Muscle layer of duodenum (tissue), 2 donors: ENCODE results near the gene PLPPR4.
"Not testable (repeated sequence)": the region's sequence is repeated elsewhere in the genome, so short reads cannot be mapped to it uniquely, and the experiment has no call there.

Source experiments
- H3K27ac ChIP-seq: one replicate; pipeline ENCODE4 v1.7.0; 2013; ENCODE audit warnings: mild to moderate bottlenecking, low read length
- H3K27me3 ChIP-seq: one replicate; pipeline ENCODE4 v1.7.0; 2013; ENCODE audit warnings: low read depth, mild to moderate bottlenecking, control low read depth, low read length
- H3K36me3 ChIP-seq, 2 donors: one replicate each; pipeline ENCODE4 v1.7.0; 2013; ENCODE audit warnings: low read length in 2 of 2, control low read depth in 1 of 2, mild to moderate bottlenecking in 1 of 2; ENCODE audit not compliant: insufficient read depth in 2 of 2, control insufficient read depth in 1 of 2
- H3K4me1 ChIP-seq, 2 donors: one replicate each; pipeline ENCODE4 v1.7.0; 2013; ENCODE audit warnings: low read length in 2 of 2, mild to moderate bottlenecking in 2 of 2, control low read depth in 1 of 2, moderate library complexity in 1 of 2; ENCODE audit not compliant: insufficient read depth in 2 of 2, control insufficient read depth in 1 of 2
- H3K4me3 ChIP-seq, 2 donors: one replicate each; pipeline ENCODE4 v1.7.0; 2013; ENCODE audit warnings: low read length in 2 of 2, low read depth in 1 of 2, mild to moderate bottlenecking in 1 of 2
- H3K9me3 ChIP-seq, 2 donors: one replicate each; pipeline ENCODE4 v1.7.0; 2013; ENCODE audit warnings: low read length in 2 of 2, control low read depth in 1 of 2, mild to moderate bottlenecking in 1 of 2; ENCODE audit not compliant: control insufficient read depth in 1 of 2
- donor health status: healthy.

PLPPR4 gene

DNA sequence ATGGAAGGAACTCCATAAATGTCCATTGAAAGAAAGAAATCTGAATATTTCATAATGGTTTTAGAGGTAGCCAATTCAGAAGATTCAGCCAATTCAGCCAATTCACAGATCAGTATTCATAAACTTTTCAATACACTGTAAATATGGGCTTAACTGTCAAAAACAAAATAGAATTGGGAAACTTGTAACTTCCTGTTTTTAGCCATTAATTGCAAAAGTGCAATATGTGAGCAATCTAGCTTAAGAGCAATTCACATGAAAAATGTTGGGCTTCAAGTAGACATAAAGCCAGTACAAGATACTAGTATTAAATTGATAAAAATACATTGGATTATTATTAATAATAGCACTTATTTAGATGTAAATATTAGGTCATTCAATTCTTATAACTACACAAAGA, 27.5 kb upstream of the PLPPR4 start:
- no peak overlapping the region for H3K27ac ChIP-seq
- no peaks in the 10 kb centered on the region for H3K9me3 ChIP-seq
- no peaks in the 10 kb centered on the region for H3K4me1 ChIP-seq
- H3K4me3 ChIP-seq: no peak overlapping the region
- no peaks in the 10 kb centered on the region for H3K27me3 ChIP-seq
- H3K36me3 ChIP-seq: no peaks in the 10 kb centered on the region

GRCh38 chr1:99239690-99240089, 24.6 kb upstream of the PLPPR4 start:
- H3K27ac ChIP-seq: no peak overlapping the region
- no peaks in the 10 kb centered on the region for H3K36me3 ChIP-seq
- H3K27me3 ChIP-seq: no peaks in the 10 kb centered on the region
- no peaks in the 10 kb centered on the region for H3K4me1 ChIP-seq
- no peaks in the 10 kb centered on the region for H3K9me3 ChIP-seq
- no peak overlapping the region for H3K4me3 ChIP-seq

- Histone ChIP-seq H3K4me1 (no peaks in the 10 kb centered on the region), H3K4me3 (no peak overlapping the region), H3K9me3 (peaks cover 0 to 1% of the 10 kb centered on the region in 2 donors), H3K27me3 (no peaks in the 10 kb centered on the region), H3K36me3 (no peaks in the 10 kb centered on the region), H3K27ac (no peak overlapping the region)
Observed at GRCh38 chr1:99240621-99241020, 23.7 kb upstream of the PLPPR4 start.

- Histone ChIP-seq H3K27me3 (no peaks in the 10 kb centered on the region), H3K36me3 (no peaks in the 10 kb centered on the region), H3K4me1 (no peaks in the 10 kb centered on the region), H3K9me3 (peaks cover 0 to 7% of the 10 kb centered on the region in 2 donors), H3K27ac (no peak overlapping the region), H3K4me3 (no peak overlapping the region)
Observed at GRCh38 chr1:99246152-99246551, 18.1 kb upstream of the PLPPR4 start.

GRCh38 chr1:99247199-99247598, 17.1 kb upstream of the PLPPR4 start:
- Histone ChIP-seq H3K27ac (no peak overlapping the region), H3K4me3 (no peak overlapping the region), H3K27me3 (no peaks in the 10 kb centered on the region), H3K36me3 (no peaks in the 10 kb centered on the region), H3K9me3 (peaks cover 0 to 7% of the 10 kb centered on the region in 2 donors), H3K4me1 (no peaks in the 10 kb centered on the region)

DNA sequence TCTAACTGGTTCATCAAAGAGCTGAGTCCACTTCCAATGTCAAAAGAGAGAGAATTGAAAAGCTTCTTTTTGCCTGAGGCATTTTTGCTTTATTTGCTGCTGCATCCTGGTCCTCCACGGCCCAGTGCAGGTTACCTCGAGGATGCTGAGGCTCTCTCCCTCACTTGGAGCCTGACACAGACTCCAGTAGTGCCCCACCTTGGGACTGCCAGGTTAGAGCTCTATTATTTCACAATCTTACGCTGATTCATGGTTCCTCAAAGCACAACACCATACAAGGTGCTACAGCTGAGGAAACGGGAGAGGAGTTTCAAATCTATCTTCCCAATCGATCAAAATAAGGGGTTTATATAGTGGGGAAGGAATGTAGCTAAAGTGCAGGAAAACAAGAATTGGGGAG, 13.6 kb upstream of the PLPPR4 start:
- Histone ChIP-seq H3K27ac (no peak overlapping the region), H3K27me3 (no peaks in the 10 kb centered on the region), H3K36me3 (no peaks in the 10 kb centered on the region), H3K4me3 (no peak overlapping the region), H3K9me3 (peaks cover 0 to 6% of the 10 kb centered on the region in 2 donors), H3K4me1 (no peaks in the 10 kb centered on the region)

DNA sequence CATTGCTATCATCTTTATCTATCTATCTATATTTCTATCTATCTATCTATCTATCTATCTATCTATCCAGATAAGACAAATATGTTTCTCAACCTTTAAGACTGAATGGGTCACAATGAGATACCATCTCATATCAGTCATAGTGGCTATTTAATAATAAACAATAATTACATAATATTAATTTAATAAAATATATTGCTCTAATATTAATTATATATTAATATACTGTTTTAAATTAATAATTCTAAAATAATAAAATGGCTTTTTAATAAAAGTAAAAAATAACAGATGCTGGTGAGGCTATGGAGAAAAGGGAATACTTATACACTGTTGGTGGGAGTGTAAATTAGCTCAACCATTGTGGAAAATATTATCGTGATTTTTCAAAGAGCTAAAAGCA, 13.0 kb upstream of the PLPPR4 start:
- Histone ChIP-seq H3K27ac (no peak overlapping the region), H3K27me3 (no peaks in the 10 kb centered on the region), H3K36me3 (no peaks in the 10 kb centered on the region), H3K9me3 (peaks cover 0 to 2% of the 10 kb centered on the region in 2 donors), H3K4me3 (no peak overlapping the region), H3K4me1 (no peaks in the 10 kb centered on the region)

DNA sequence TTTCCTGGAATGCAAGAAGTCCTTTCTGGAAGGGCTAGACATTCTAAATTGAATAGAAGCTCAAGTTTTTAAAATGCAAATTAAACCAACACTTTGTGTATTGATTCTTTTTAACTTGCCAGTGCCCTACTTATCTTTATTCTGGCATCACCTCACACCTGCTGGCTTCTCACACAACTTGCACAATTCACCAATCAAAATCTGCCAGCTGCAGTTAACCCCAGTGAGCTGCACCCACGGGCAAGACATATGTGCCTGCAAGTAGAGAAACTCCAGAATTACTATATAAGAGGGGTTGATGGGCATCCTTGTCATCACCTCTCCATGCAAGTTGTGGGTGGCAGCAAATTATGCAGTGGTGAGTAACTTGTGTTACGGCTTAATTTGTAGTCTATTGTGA, 11.7 kb upstream of the PLPPR4 start:
- Histone ChIP-seq H3K4me1 (no peaks in the 10 kb centered on the region), H3K4me3 (no peak overlapping the region), H3K9me3 (no peaks in the 10 kb centered on the region), H3K27ac (no peak overlapping the region), H3K36me3 (no peaks in the 10 kb centered on the region), H3K27me3 (no peaks in the 10 kb centered on the region)

DNA sequence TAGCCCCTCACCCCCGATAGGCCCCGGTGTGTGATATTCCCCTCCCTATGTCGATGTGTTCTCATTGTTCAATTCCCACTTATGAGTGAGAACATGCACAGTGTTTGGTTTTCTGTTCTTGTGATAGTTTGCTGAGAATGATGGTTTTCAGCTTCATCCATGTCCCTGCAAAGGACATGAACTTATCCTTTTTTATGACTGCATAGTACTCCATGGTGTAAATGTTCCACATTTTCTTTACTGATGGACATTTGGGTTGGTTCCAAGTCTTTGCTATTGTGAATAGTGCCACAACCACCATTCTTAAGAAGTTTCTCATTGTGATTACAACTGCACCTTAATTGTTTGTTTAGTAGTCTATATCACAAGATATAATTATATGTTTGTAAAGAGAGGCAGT, 3.9 kb upstream of the PLPPR4 start:
- H3K9me3 ChIP-seq, H3K4me3 ChIP-seq, H3K27ac ChIP-seq, H3K4me1 ChIP-seq, H3K27me3 ChIP-seq, H3K36me3 ChIP-seq: not testable (repeated sequence)

- peaks cover 0 to 7% of the 10 kb centered on the region in 2 donors for H3K4me1 ChIP-seq
- H3K4me3 ChIP-seq: no peak overlapping the region
- H3K27me3 ChIP-seq: peaks cover 4% of the 10 kb centered on the region
- no peaks in the 10 kb centered on the region for H3K9me3 ChIP-seq
- H3K27ac ChIP-seq: no peak overlapping the region
- no peaks in the 10 kb centered on the region for H3K36me3 ChIP-seq
Observed at GRCh38 chr1:99265124-99265523, 832 bp downstream of the PLPPR4 start.

DNA sequence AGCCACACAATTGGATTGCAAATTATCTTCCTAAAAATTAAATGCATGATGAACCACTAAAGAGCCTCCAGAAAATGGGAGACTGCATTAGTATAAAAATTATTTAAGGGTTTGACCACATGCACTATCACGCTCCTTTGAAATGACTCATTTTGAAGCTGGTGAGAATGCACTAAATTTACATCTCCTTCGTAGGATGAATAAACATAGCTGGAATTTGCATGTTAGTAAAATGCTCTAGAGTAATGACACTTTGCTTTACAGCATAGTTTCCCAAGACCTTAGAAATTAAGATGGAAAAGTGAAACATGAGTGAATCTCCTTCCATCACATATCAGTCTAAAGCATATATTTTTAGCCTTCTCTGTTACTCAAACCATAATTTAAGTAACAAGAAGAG, 2.4 kb downstream of the PLPPR4 start:
- H3K36me3 ChIP-seq: no peaks in the 10 kb centered on the region
- no peak overlapping the region for H3K4me3 ChIP-seq
- peaks cover 4% of the 10 kb centered on the region for H3K27me3 ChIP-seq
- H3K4me1 ChIP-seq: peaks cover 0 to 7% of the 10 kb centered on the region in 2 donors
- H3K27ac ChIP-seq: no peak overlapping the region
- H3K9me3 ChIP-seq: no peaks in the 10 kb centered on the region

DNA sequence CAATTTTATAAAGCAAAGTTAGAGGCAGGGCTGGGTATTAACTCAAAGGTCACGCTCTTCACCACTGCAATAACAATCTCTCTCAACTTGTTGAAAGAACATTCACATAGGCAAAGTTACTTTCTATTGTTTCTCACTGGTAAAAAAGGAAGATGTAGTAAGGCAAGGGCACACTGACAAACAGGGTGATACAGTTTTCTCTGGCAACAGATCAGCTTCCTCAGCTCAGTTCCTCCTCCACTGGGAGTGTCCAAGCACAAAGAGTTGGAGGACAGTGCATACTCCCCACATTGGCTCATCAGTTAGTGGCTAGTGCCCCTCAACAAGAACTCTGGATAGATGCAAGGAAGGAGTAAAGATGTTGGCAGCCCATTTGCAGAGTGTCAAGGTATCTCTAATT, 3.7 kb downstream of the PLPPR4 start:
- Histone ChIP-seq H3K4me1 (peaks cover 0 to 7% of the 10 kb centered on the region in 2 donors), H3K36me3 (no peaks in the 10 kb centered on the region), H3K27ac (no peak overlapping the region), H3K9me3 (no peaks in the 10 kb centered on the region), H3K4me3 (no peak overlapping the region), H3K27me3 (peaks cover 4% of the 10 kb centered on the region)
